BJ (cell line): ENCODE data around the gene MRPL22. TPM values are rescaled to one million over a fixed set of nuclear protein-coding genes. Genes with fewer than 3 reads are reported as not detected.
"Not testable (repeated sequence)": the region's sequence is repeated elsewhere in the genome, so short reads cannot be mapped to it uniquely, and the experiment has no call there.

Experiments used
- CTCF ChIA-PET: fragments of 350-600 bp; formaldehyde crosslinking; extraction: SDS; loops from one replicate; lab custom pipeline; 2021; ENCODE audit warnings: antibody characterized with exemption, inconsistent platforms; lab: Yijun Ruan, JAX
- POLR2A ChIA-PET: fragments of 300-600 bp; sonication (Branson Sonifier 250); formaldehyde crosslinking; extraction: SDS; loops from one replicate; lab custom pipeline; 2021; ENCODE audit warnings: antibody characterized with exemption; lab: Charles Lee
- DNase-seq: peaks from one replicate; pipeline ENCODE4 v3.0.0-alpha.2; 2011; ENCODE audit warnings: low read depth
- H3K27me3 ChIP-seq: 2 replicates; pipeline ENCODE4 v1.6.0; 2011; ENCODE audit warnings: low read length; ENCODE audit not compliant: control insufficient read depth, insufficient read depth
- H3K36me3 ChIP-seq: 2 replicates; pipeline ENCODE4 v1.5.1; 2011; ENCODE audit warnings: low read length; ENCODE audit not compliant: control insufficient read depth, insufficient read depth
- H3K4me3 ChIP-seq: 2 replicates; pipeline ENCODE4 v1.5.1; 2011; ENCODE audit warnings: low read depth, mild to moderate bottlenecking, control low read depth, low read length
- CTCF ChIP-seq: IDR thresholded peaks from 2 replicates; pipeline ENCODE4 v1.5.1; 2011; ENCODE audit warnings: low read depth, mild to moderate bottlenecking, control low read depth, inconsistent platforms, low read length, moderate library complexity; ENCODE audit not compliant: insufficient read depth
- polyA plus RNA-seq: library from polyadenylated mRNA; depleted of rRNA; stranded (reverse); fragments of >200 nt; gene quantifications from 2 replicates; pipeline ENCODE4 v1.2.3, GENCODE V29; 2011

The MRPL22 gene
- polyA plus RNA-seq, 1 experiment, result 32.0 TPM

- Histone ChIP-seq H3K36me3 (no peaks in the 10 kb centered on the region; the same call in 1 of the 2 replicates), H3K4me3 (no peak overlapping the region), H3K27me3 (no peaks in the 10 kb centered on the region)
- CTCF ChIA-PET, result interaction anchor here (0.7 to 3.6 kb wide), 16 partner anchors 12 to 349 kb away, joined by 3 to 38 read pairs (median 4); no protein-coding TSS in a partner anchor
- no peak for DNase-seq
- TF ChIP-seq CTCF, result peak; percentile 73
- POLR2A ChIA-PET, result no interaction called here
These were observed 31.7 kb downstream of the MRPL22 start for GRCh38 chr5:154972476-154973080.

DNA sequence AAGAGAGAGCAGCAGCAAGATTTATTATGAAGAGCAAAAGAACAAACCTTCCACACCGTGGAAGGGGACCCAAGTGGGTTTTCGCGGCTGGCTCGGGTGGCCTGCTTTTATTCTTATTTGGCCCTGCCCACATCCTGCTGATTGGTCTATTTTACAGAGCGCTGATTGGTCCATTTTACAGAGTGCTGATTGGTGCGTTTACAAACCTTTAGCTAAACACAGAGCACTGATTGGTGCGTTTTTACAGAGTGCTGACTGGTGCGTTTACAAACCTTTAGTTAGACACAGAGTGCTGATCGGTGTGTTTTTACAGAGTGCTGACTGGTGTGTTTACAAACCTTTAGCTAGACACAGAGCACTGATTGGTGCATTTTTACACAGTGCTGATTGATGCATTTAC is 35.2 kb downstream of the MRPL22 start:
- CTCF ChIA-PET, result interaction anchor here (1.5 to 1.8 kb wide), 2 partner anchors 28 to 163 kb away, joined by 4 read pairs; no protein-coding TSS in a partner anchor
- H3K27me3 ChIP-seq, H3K4me3 ChIP-seq, POLR2A ChIA-PET, H3K36me3 ChIP-seq, DNase-seq: not testable (repeated sequence)

DNA sequence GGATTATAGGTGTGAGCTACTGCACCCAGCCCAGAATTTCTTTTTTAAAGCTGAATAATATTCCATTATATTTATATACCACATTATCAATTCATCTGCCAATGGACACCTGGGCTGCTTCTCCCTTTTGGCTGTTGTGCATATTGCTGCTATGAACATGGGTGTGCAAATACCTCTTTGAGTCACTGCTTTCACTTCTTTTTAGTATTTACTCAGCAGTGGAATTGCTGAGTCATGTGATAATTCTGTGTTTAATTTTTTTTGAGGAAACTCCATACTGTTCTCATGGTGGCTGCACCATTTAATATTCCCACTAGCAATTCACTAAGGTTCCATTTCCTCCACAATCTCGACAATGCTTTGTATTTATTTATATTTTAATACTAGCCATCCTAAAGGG is 36.5 kb downstream of the MRPL22 start:
- Histone ChIP-seq H3K36me3 (no peaks in the 10 kb centered on the region; the same call in 1 of the 2 replicates), H3K27me3 (no peaks in the 10 kb centered on the region), H3K4me3 (no peak overlapping the region)
- ChIA-PET CTCF (interaction anchor here (1.5 to 1.8 kb wide), 2 partner anchors 26 to 162 kb away, joined by 4 read pairs; no protein-coding TSS in a partner anchor), POLR2A (no interaction called here)
- no peak for TF ChIP-seq CTCF
- DNase-seq, result no peak

DNA sequence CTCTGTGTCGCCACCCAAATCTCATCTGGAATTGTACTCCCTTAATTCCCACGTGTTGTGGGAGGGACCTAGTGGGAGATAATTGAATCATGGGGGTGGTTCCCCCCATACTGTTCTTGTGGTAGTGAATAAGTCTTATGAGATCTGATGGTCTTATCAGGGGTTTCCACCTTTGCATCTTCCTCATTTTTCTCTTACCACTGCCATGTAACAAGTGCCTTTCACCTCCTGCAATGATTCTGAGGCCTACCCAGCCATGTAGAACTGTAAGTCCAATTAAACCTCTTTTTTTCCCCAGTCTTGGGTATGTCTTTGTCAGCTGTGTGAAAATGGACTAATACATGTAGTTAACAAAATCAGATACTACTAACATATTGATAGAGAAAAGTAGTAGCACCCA is 37.4 kb downstream of the MRPL22 start:
- H3K27me3 ChIP-seq, H3K36me3 ChIP-seq, POLR2A ChIA-PET, CTCF ChIA-PET, DNase-seq, H3K4me3 ChIP-seq: not testable (repeated sequence)

DNA sequence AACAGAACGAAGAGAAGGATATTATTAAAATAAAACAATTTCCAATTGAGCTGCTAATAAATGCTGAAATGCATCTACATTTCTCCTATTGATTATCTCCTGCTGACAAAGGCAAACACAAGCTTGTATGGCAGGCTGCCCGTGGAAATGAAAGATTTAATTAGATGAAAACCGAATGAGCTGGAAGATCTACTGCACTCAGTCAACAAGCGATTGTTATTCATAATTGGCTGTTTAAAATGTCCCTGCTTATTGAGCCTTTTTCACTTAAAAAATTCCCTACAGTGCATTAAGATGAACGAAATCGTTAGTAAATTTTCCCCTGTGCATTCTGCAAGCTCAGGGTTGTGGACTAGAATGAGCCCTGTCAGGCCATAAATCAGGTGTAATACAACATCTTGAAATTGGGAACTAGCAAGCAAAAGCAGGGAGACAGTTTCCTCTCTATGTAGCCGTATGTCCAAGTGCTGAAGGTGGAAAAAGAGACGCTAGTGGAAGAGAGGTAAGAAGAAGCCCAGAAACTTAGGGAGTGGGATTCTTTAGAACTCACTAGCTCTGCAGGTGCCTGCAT is 44.2 kb downstream of the MRPL22 start:
- no peak for TF ChIP-seq CTCF
- ChIA-PET POLR2A (no interaction called here), CTCF (interaction anchor here (1.3 to 2.5 kb wide), 2 partner anchors 11 to 13 kb away, joined by 3 to 13 read pairs; no protein-coding TSS in a partner anchor)
- no peak for DNase-seq
- Histone ChIP-seq H3K36me3 (no peaks in the 10 kb centered on the region), H3K4me3 (no peak overlapping the region), H3K27me3 (no peaks in the 10 kb centered on the region; the same call in 1 of the 2 replicates)

DNA sequence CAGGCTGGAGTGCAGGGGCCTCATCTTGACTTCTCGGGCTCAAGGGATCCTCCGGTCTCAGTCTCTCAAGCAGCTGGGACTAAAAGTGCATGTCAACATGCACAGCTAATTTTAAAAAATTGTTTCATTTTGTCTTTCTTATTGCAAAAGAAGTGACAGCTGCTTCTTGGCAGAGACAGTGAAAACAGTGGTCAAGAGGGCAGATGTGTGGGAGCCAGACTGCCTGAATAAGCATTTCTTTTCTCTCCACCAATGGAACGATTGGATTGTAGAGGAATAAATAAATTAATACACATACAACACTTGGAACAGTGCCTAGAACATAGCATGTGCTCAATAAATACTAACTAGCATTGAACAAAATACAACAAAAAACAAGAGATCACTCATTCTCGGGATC is 45.3 kb downstream of the MRPL22 start:
- H3K27me3 ChIP-seq, result no peaks in the 10 kb centered on the region; the same call in 1 of the 2 replicates
- CTCF ChIA-PET, result interaction anchor here (2.5 kb wide), 1 partner anchor 14 kb away, joined by 13 read pairs; no protein-coding TSS in a partner anchor
- POLR2A ChIA-PET, result no interaction called here
- DNase-seq, result no peak
- no peaks in the 10 kb centered on the region for H3K36me3 ChIP-seq
- TF ChIP-seq CTCF, result no peak
- H3K4me3 ChIP-seq, result no peak overlapping the region
